Measurements from ENCODE around the gene DEGS2. TPM values are rescaled to one million over a fixed set of nuclear protein-coding genes. Genes with fewer than 3 reads are reported as not detected.

Gene DEGS2
- total and polyA plus RNA-seq, 2 experiments from 2014 or later = 0.63 to 2.2 TPM

DNA sequence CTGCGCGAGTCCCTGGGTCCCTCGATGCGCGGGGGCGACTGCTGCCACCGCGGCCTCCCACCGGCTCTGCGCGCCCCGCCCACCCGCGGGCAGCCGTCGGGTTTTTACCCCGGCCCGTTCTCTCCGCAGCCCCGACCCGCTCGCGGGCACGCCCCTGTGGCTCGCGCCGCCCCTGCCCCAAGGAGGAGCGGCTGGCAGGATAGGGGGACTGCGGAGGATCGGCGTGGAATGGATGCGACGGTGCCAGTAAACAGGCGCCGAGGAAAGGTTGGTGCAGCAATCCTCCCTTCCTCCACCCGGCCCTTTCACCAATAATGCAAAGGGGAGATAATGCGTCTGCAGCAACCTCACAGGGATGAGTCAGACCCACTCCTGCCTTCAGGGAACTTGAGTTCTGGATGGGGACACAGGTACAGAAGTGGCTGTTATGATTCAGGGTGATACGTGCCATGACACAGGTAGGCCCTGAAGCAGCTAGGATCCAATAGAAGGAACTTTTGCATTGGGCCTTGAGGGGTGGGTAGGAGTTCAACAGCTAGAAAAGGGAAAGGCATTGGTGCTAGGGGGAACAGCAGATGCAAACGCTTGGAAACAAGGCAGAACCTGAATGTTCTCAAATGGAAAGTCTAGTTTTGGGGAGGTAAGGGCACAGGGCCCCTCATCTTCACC lies 554 bp upstream of the DEGS2 start:
- peak; percentile 62 for ATAC-seq
- TF ChIP-seq EZH2phosphoT487 (IDR thresholded peaks at IDR 0.05; ENCODE audit: unreplicated experiment) (no peak), CREB1 (CRISPR knock-in tag; IDR thresholded peaks at IDR 0.05; ENCODE audit: low read depth) (peak; percentile 73), ZNF114 (CRISPR knock-in tag; IDR thresholded peaks at IDR 0.05) (no peak)
- peak overlapping the region; percentile 95 for H2AFZ ChIP-seq
- peaks cover 55% of the 10 kb centered on the region for H3K27me3 Mint-ChIP-seq (ENCODE audit: insufficient read depth, low read depth, poor library complexity)
- DNase-seq (ENCODE audit: low spot score) = peak; percentile 76
- no peaks in the 10 kb centered on the region; the same call in 1 of the 2 replicates for H4K20me1 ChIP-seq (replicated peaks; ENCODE audit: insufficient read depth)
- H3K27ac ChIP-seq (ENCODE audit: low read depth) = no peak overlapping the region
- no peaks in the 10 kb centered on the region for H3K4me1 ChIP-seq (ENCODE audit: insufficient read depth)
- H3F3A ChIP-seq (replicated peaks; ENCODE audit: low read depth) = peaks cover 1% of the 10 kb centered on the region; the same call in 1 of the 2 replicates
- H3K4me1 Mint-ChIP-seq = peaks cover 7% of the 10 kb centered on the region
- H3K27ac Mint-ChIP-seq = no peak overlapping the region
- H3K36me3 Mint-ChIP-seq (ENCODE audit: low read depth) = no peaks in the 10 kb centered on the region
- no peaks in the 10 kb centered on the region for H3K36me3 ChIP-seq (ENCODE audit: insufficient read depth)
- no peaks in the 10 kb centered on the region for H3K9me2 ChIP-seq (ENCODE audit: insufficient read depth)
- no peaks in the 10 kb centered on the region for H3K79me2 ChIP-seq (replicated peaks; ENCODE audit: insufficient read depth)
- peak overlapping the region; percentile 68 for H3K4me3 Mint-ChIP-seq
- H3K9me3 Mint-ChIP-seq = peaks cover 1% of the 10 kb centered on the region; the same call in 2 of the 3 replicates
- peak overlapping the region; percentile 69 for H3K4me3 ChIP-seq
- peaks cover 58% of the 10 kb centered on the region for H3K27me3 ChIP-seq (ENCODE audit: insufficient read depth)
- H3K4me2 ChIP-seq = peak overlapping the region; percentile 92

DNA sequence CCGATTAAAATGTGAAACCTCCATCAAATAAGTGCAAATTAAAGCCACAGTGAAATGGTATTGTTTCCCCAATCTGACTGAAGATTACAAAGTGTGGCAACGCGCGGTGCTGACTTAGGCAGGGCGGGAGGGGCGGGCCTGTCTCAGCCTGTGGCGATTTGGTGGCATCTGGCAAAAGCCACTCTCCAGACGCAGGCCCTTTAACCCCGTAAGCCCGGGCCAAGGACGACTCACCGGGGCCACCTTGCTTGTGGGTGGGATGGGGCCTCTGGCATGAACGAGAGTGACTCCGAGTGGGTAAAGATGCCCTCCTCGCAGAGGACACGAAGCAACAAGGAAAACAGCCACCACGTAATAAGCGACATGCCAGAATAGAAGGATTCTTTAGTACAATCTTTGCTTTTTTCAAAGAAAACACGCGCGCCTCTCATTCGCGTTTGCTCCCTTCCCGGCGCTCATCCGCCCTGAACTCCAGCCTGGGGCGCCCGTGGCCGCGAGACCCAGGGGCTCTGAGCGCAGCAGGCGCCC lies 815 bp downstream of the DEGS2 start:
- ATAC-seq (no peak), DNase-seq (ENCODE audit: low spot score) (no peak)
- Histone ChIP-seq H3K4me3 (peak overlapping the region; percentile 69), H3K36me3 (ENCODE audit: insufficient read depth) (no peaks in the 10 kb centered on the region), H3K9me2 (ENCODE audit: insufficient read depth) (no peaks in the 10 kb centered on the region), H2AFZ (no peak overlapping the region), H3K27me3 (ENCODE audit: insufficient read depth) (peaks cover 51% of the 10 kb centered on the region), H3K4me2 (peak overlapping the region; percentile 92), H3K79me2 (replicated peaks; ENCODE audit: insufficient read depth) (no peaks in the 10 kb centered on the region), H3K27ac (ENCODE audit: low read depth) (no peak overlapping the region), H3K4me1 (ENCODE audit: insufficient read depth) (no peaks in the 10 kb centered on the region), H3F3A (replicated peaks; ENCODE audit: low read depth) (no peaks in the 10 kb centered on the region), H4K20me1 (replicated peaks; ENCODE audit: insufficient read depth) (no peaks in the 10 kb centered on the region; the same call in 1 of the 2 replicates)
- Mint-ChIP-seq H3K9me3 (peaks cover 4% of the 10 kb centered on the region; the same call in 2 of the 3 replicates), H3K27ac (no peak overlapping the region), H3K4me1 (peaks cover 6% of the 10 kb centered on the region; the same call in 2 of the 3 replicates), H3K36me3 (ENCODE audit: low read depth) (no peaks in the 10 kb centered on the region), H3K4me3 (peak overlapping the region; percentile 65), H3K27me3 (ENCODE audit: insufficient read depth, low read depth, poor library complexity) (peaks cover 59% of the 10 kb centered on the region)
- TF ChIP-seq, protein P1, sequence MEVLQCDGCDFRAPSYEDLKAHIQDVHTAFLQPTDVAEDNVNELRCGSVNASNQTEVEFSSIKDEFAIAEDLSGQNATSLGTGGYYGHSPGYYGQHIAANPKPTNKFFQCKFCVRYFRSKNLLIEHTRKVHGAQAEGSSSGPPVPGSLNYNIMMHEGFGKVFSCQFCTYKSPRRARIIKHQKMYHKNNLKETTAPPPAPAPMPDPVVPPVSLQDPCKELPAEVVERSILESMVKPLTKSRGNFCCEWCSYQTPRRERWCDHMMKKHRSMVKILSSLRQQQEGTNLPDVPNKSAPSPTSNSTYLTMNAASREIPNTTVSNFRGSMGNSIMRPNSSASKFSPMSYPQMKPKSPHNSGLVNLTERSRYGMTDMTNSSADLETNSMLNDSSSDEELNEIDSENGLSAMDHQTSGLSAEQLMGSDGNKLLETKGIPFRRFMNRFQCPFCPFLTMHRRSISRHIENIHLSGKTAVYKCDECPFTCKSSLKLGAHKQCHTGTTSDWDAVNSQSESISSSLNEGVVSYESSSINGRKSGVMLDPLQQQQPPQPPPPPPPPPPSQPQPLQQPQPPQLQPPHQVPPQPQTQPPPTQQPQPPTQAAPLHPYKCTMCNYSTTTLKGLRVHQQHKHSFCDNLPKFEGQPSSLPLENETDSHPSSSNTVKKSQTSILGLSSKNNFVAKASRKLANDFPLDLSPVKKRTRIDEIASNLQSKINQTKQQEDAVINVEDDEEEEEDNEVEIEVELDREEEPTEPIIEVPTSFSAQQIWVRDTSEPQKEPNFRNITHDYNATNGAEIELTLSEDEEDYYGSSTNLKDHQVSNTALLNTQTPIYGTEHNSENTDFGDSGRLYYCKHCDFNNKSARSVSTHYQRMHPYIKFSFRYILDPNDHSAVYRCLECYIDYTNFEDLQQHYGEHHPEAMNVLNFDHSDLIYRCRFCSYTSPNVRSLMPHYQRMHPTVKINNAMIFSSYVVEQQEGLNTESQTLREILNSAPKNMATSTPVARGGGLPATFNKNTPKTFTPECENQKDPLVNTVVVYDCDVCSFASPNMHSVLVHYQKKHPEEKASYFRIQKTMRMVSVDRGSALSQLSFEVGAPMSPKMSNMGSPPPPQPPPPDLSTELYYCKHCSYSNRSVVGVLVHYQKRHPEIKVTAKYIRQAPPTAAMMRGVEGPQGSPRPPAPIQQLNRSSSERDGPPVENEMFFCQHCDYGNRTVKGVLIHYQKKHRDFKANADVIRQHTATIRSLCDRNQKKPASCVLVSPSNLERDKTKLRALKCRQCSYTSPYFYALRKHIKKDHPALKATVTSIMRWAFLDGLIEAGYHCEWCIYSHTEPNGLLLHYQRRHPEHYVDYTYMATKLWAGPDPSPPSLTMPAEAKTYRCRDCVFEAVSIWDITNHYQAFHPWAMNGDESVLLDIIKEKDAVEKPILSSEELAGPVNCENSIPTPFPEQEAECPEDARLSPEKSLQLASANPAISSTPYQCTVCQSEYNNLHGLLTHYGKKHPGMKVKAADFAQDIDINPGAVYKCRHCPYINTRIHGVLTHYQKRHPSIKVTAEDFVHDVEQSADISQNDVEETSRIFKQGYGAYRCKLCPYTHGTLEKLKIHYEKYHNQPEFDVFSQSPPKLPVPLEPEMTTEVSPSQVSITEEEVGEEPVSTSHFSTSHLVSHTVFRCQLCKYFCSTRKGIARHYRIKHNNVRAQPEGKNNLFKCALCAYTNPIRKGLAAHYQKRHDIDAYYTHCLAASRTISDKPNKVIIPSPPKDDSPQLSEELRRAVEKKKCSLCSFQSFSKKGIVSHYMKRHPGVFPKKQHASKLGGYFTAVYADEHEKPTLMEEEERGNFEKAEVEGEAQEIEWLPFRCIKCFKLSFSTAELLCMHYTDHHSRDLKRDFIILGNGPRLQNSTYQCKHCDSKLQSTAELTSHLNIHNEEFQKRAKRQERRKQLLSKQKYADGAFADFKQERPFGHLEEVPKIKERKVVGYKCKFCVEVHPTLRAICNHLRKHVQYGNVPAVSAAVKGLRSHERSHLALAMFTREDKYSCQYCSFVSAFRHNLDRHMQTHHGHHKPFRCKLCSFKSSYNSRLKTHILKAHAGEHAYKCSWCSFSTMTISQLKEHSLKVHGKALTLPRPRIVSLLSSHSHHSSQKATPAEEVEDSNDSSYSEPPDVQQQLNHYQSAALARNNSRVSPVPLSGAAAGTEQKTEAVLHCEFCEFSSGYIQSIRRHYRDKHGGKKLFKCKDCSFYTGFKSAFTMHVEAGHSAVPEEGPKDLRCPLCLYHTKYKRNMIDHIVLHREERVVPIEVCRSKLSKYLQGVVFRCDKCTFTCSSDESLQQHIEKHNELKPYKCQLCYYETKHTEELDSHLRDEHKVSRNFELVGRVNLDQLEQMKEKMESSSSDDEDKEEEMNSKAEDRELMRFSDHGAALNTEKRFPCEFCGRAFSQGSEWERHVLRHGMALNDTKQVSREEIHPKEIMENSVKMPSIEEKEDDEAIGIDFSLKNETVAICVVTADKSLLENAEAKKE (CRISPR knock-in tag; IDR thresholded peaks at IDR 0.05) = no peak
- TF ChIP-seq ZNF331 (CRISPR knock-in tag; IDR thresholded peaks at IDR 0.05; ENCODE audit: low read depth) (no peak), POLR2AphosphoS5 (IDR thresholded peaks at IDR 0.05; ENCODE audit: low read depth) (no peak), EZH2 (IDR thresholded peaks at IDR 0.05; ENCODE audit: low read depth, unreplicated experiment) (peak; percentile 45)
- TF ChIP-seq, protein P2, sequence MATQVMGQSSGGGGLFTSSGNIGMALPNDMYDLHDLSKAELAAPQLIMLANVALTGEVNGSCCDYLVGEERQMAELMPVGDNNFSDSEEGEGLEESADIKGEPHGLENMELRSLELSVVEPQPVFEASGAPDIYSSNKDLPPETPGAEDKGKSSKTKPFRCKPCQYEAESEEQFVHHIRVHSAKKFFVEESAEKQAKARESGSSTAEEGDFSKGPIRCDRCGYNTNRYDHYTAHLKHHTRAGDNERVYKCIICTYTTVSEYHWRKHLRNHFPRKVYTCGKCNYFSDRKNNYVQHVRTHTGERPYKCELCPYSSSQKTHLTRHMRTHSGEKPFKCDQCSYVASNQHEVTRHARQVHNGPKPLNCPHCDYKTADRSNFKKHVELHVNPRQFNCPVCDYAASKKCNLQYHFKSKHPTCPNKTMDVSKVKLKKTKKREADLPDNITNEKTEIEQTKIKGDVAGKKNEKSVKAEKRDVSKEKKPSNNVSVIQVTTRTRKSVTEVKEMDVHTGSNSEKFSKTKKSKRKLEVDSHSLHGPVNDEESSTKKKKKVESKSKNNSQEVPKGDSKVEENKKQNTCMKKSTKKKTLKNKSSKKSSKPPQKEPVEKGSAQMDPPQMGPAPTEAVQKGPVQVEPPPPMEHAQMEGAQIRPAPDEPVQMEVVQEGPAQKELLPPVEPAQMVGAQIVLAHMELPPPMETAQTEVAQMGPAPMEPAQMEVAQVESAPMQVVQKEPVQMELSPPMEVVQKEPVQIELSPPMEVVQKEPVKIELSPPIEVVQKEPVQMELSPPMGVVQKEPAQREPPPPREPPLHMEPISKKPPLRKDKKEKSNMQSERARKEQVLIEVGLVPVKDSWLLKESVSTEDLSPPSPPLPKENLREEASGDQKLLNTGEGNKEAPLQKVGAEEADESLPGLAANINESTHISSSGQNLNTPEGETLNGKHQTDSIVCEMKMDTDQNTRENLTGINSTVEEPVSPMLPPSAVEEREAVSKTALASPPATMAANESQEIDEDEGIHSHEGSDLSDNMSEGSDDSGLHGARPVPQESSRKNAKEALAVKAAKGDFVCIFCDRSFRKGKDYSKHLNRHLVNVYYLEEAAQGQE (IDR thresholded peaks at IDR 0.05; ENCODE audit: unreplicated experiment) = no peak
- TF ChIP-seq, protein P3, sequence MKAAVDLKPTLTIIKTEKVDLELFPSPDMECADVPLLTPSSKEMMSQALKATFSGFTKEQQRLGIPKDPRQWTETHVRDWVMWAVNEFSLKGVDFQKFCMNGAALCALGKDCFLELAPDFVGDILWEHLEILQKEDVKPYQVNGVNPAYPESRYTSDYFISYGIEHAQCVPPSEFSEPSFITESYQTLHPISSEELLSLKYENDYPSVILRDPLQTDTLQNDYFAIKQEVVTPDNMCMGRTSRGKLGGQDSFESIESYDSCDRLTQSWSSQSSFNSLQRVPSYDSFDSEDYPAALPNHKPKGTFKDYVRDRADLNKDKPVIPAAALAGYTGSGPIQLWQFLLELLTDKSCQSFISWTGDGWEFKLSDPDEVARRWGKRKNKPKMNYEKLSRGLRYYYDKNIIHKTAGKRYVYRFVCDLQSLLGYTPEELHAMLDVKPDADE (IDR thresholded peaks at IDR 0.05) = no peak
